ENCODE measurements around the gene ZNF223.

ZNF223 gene

DNA sequence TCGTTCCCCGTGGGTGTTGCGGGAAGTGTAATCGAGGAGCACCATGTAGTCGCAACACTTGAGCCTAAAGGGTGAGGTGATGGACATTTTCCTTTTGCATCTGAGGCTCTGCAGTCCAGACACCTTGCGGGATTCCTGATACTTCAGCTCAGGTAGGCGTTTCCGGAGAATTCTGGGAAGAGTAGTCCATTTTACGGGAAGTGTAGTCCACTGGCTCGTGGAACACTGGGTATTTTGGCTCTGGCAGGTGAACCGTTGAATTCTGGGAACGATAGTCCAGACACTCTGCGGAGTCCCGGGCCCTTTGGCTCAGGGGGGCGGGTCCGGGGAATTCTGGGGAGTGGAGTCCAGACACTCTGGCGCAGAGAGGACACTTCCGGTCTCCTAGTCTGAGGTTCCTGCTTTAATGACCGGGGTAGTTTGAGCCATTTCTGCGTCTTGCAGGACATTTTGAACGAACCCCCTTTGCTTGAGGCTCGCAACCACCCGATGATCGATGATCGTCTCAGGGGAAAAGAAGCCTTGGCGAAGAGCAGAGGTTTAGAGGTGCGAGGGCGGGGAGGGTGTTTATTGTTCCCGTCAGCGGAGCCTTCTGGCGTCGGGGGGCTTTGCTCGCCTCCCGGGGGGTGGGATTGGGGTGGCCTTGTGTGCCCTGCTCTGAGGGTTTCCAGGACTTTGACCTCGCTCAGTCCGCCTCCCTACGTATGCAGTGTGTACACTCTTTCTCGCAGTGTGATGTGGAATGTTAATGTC lies at the start of gene ZNF223:
ZNF223 (plus strand) TSS at position 387 of the 753 bp plus-strand sequence. CDS start 3,141 bp downstream, outside the sequence.
- peak; percentile 98 for DNase-seq

DNA sequence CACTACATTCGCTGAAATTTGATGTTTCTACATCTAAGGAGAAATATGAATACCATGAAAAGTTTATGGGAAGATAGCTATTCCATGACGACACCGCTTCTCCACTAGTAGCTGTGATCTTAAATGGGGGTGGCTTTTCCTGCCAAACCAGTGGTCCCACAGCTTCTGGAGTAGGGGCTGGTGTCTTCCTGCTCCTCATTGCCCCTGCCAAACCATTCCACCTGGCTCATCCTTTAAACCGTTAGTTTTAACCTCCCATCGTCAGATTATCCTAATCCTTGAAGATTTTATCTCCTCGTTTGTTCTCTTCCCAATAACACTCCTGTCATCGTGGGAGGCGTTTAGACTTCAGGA lies 49.6 kb upstream of the ZNF223 start:
- DNase-seq: no peak

DNA sequence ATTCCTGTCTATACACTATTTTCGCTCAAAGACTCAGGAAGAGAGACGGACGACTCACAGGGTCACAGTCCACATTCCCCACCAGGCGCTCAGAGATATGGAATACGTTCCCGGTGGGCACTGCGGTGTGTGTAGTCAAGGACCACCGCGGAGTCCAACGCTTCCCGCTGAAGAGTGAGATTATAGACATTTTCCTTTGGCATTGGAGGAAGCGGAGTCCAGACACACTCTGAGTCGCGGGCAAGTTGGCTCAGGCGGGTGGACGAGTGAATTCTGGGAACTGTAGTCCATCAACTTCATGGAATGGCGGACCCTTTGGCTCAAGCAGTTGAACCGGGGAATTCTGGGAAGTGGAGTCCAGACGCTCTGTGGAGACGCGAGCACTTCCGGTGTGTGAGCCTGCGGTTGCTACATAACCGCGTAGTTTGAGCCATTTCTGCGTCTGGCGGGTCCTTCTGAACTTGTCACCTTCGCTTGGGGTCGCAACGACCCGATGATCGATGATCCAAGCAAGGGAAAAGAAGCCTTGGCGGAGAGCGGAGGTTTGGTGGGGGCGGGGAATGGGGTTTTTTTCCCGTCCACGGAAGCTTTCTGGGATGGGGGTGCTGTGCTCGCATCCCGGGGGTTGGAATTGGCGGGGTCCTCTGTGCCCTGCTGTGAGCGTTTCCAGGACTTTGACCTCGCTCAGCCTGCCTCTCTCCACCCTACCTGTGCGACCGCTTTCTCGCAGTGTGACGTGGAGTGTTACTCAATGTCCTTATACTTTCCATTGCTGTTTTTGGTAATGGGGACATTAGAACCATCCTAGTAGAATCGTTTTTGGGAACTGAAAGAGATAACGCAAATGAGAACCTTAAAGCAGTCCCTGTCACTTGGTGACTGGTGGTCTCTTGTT lies 49.0 kb upstream of the ZNF223 start, which contains the start of gene ZNF230:
ZNF230 (plus strand) TSS at position 392 of the 895 bp plus-strand sequence. CDS start 4,122 bp downstream, outside the sequence.
- DNase-seq: peak; percentile 96

DNA sequence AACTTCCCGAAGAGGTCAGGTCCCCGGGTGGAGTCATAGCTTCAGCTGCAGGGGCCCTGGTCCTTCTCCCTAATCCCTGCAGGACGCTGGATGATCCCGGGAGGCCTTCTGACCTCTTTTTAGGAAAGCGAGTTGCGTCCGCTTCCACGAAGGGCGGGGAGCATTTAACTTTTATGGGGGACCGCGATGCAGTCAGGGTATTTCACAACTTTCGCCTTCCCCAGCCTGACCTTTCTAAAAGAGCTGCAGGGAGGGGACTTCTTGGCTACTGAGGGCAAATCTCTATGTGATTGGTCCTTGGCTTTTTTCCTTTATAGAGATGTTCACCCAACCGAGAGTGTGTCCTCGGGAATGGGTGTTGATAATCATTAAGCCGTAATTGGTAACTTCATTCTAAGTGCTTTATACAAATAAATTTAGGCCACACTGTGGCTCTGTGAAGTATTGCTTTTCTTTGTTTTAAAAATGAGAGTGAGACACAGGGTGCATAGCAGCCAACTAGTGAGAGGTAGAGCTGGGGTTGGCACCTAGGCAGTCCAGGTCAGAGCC lies 48.3 kb upstream of the ZNF223 start:
- DNase-seq: no peak

DNA sequence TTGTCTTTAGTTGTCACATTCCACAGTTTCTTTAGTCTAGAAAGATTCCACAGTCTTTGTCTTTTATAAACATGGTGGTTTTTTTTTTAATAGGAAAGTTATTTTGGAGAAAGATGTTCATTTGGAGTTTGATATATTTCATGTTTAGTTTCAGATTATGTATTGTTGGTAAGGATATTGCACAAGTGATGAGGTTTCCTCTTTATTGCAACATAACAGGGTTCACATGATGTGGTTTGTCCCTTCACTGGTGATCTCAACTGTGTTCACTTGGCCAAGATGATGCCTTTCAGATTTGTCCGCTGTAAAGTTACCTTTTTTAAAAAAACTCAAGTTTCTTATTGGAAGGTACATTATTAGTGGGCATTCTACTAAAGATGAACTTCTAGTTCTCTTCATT lies 45.9 kb upstream of the ZNF223 start:
- no peak for DNase-seq

DNA sequence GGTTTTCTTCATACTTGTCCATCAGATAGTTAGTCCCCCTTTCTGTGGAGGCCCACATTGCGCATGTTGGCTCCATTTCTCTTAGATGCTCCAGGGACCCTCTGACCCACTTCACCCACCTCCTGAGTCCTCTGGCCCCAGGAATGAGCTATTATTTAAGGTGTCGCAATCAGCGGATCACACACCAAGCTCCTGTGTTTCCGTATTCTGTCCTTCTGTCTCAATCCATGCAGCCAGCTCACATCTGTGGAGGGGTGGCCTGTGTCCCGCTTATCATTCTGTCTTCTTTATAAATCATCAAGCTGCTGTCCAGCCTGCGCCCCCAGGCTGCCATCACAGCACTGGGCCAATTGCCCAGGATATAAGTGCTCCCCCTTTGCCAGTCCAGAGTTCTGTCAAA lies 44.4 kb upstream of the ZNF223 start:
- DNase-seq: no peak

DNA sequence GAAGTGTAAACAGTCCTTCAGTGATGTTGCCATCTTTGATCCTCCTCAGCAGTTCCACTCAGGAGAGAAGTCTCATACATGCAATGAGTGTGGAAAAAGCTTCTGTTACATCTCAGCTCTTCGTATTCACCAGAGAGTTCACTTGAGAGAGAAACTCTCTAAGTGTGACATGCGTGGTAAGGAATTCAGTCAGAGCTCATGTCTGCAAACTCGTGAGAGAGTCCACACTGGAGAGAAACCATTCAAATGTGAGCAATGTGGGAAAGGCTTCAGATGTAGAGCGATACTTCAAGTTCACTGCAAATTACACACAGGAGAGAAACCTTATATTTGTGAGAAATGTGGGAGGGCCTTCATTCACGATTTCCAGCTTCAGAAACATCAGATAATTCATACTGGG lies 41.4 kb upstream of the ZNF223 start:
- no peak for DNase-seq

DNA sequence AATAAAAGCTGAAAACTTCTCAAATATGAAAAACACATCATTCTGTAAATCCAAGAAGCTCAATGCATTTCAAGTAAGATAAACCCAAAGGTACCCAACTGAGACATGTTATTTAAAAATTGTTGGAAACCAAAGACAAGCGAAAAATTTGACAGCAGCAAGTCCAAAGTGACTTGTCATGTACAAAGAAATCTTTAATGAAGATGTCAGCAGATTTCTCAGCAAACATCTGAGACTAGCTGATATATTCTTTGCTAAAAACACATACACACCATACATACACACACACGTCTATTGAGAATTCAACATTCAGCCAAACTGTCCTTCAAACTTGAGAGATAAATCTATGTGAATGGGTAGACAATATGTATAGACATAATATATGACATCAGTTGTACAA lies 32.3 kb upstream of the ZNF223 start:
- no peak for DNase-seq

DNA sequence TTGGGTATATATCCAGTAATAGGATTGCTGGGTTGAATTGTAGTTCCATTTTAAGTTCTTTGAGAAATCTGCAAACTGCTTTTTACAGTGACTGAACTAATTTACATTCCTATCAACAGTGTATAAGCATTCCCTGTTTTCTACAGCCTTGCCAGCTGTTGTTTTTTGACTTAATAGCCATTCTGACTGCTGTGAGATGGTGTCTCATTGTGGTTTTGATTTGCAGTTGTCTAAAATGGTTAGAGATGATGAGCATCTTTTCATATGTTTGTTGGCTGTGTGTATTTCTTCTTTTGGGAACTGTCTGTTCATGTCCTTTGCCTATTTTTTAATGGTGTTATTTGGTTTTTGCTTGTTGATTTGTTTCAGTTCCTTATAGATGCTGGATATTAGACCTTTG lies 30.6 kb upstream of the ZNF223 start:
- no peak for DNase-seq

DNA sequence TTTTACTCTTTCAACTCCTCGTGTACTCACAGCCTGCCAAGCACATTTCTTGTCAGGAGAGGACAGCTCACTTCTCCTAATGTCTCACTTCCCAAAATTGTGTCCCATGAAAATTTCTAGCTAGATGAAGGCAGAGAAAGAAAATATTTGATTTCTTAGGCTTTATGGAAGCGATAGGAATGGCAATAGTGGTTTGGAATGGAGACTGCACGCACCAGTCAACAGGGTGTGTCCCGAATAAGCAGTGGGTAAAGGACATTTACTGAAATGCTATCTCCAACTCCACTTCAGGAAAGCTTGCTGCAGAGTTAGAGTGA lies 27.0 kb upstream of the ZNF223 start:
- DNase-seq: no peak

DNA sequence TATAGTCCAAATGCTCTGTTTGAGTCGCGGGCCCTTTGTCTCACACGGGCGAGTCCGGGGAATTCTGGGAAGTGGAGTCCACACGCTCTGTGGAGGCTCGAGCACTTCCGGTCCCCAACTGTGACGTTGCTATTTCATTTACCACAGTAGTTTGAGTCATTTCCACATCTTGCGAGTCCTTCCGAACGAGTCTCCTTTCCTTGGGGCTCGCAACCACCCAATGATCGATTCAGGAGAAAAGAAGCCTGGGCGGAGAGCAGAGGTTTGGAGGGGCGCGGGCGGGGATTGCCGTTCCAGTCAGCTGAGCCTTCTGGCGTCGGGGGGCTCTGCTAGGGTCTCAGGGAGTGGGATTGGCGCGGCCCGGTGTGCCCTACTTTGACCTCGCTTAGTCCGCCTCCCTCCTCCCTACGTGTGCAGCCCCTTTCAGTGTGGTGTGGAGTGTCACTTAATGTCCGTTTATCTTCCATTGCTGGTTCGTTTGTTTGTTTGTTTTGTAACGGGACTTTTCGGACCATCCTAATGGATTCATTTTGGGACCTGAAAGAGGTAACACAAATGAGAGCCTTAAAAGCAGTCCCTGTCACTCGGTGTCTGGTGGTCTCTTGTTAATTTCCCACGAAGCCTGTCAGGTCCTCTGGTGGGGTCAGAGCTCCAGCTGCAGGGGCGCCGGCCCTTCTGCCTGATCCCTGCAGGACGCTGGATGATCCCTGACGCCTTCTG lies 26.5 kb upstream of the ZNF223 start, which contains the start of gene ZNF222:
ZNF222 (plus strand) TSS at position 163 of the 720 bp plus-strand sequence; CDS start at position 221, 58 bp downstream.
- DNase-seq: peak; percentile 59

DNA sequence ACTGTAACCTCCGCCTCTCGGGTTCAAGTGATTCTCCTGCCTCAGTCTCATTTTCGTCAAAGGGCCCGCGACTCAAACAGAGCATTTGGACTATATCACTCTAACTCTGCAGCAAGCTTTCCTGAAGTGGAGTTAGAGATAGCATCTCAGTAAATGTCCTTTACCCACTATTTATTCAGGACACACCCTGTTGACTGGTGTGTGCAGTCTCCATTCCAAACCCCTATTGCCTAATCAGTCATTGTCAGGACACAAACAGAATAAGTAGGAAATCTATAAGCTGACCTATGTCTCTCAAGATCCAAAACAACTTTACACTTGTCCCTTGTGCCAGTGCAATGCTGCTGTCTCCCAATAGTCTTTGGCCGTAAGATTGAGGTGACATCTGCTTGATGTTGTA lies 25.2 kb upstream of the ZNF223 start:
- DNase-seq: no peak

DNA sequence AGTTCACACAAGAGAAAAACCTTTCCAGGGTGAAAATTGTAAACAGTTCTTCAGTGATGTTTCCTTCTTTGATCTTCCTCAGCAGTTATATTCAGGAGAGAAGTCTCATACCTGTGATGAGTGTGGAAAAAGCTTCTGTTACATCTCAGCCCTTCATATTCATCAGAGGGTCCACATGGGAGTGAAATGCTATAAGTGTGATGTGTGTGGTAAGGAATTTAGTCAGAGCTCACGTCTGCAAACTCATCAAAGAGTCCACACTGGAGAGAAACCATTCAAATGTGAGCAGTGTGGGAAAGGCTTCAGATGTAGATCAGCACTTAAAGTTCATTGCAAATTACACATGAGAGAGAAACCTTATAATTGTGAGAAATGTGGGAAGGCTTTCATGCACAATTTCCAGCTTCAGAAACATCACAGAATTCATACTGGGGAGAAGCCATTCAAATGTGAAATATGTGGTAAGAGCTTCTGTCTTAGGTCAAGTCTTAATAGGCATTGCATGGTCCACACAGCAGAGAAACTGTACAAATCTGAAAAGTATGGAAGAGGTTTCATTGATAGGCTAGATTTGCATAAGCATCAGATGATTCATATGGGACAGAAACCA lies 19.7 kb upstream of the ZNF223 start:
- DNase-seq: no peak

DNA sequence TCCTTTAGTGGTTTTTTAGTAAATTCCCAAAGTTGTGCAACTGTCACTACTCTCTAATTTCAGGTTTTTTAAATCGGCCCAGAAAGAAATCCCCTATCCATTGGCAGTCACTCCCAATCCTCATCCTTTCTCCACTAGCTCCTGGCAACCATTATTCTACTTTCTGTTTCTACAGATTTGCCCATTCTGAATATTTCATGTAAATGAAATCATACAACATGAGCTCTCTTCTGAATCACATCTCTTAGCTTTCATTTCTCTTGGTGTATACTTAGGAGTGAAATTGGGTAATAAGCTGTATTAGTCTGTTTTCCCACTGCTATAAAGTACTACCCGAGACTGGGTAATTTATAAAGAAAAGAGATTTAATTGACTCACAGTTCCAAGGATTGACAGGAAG lies 9.7 kb upstream of the ZNF223 start:
- no peak for DNase-seq

DNA sequence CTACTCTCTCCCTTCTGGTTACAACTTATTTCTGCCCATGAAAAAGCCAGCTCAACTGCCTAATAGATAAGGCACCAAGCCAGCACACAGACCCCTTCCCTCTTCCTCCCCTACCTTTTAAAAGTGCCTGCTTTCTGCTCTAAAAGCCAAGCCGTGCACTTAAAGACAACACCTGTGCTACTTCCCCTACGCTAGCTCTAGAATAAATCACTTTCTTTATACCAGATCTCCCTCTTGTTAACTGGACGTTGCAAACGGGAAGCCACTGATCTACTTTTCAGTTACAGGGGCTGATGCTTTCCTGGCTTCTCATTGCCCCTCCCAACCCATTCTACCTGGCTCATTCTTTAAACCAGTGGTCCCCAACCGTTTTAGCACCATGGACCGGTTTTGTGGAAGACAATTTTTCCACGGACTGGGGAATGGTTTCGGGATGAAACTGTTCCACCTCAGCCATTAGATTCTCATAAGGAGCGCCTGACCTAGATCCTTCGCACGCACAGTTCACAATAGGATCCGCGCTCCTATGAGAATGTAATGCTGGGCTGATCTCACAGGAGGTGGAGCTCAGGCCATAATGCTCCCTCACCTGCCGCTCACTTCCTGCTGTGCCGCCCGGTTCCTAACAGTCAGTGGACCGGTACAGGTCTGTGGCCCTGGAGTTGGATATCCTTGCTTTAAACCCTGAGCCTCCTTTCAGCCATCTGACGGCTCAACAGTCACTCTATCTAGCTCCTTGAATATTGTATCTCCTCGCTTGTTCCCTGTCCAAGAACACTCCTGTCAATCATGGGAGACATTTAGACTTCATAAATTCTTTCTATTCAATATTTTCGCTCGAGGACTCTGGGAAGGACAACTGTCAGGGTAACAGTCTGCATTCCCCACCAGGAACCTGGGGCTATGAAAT lies 841 bp upstream of the ZNF223 start:
- peak; percentile 82 for DNase-seq

DNA sequence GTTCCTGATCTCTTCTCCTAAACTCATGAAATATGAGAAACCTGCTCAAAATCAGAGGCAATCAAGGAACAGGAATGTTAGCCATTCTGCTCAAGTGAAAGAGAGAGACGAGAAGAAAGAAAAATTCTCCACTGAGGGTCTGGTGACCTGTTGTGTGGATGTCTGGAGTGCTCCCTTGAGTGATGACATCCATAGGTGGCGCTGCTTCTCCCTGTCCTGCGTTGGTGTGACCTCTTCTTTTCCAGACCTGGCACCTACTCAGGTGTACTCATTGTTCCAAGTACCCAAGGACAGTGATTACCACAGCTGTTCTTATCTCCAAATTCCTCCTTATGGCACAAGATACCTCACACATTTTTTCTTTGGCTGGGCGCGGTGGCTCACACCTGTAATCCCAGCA lies 4.0 kb downstream of the ZNF223 start:
- DNase-seq: no peak

DNA sequence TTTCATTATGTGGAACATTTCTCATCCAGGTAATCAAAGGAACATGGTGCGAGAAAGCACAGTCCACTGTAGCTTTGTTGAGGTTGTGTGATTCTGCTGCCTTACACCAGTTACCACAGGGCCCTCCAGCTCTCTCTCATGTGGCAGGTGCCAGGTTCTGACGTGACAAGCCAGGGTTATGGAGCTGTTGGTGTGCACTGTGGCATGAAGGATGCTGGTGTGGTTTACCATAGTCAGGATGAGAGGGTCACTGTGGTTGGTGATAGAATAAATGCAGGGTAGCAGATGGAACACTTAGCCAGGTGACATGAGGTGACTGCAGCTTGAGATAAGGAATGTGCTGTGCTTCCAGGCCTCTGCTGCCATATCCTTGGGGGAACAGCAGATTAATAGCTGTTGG lies 7.4 kb downstream of the ZNF223 start:
- DNase-seq: no peak

DNA sequence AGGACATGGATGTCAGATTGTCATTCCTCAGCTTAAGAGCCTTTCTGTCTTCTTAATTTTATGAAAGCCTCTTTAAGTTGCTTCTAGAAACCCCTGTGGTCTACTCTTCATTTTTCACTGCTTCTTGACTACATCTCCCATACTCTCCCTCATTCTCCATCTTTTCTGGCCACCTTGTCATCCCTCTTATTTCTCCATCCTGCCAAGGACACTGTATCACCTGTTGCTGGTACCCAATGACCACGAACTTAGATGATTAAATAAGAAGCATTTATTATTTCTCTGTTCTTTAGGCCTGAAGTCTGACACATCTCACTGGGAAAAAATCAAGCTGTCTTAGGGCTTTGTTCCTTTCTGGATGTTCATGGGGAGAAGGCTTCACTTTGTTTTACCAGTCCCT lies 9.2 kb downstream of the ZNF223 start:
- no peak for DNase-seq

DNA sequence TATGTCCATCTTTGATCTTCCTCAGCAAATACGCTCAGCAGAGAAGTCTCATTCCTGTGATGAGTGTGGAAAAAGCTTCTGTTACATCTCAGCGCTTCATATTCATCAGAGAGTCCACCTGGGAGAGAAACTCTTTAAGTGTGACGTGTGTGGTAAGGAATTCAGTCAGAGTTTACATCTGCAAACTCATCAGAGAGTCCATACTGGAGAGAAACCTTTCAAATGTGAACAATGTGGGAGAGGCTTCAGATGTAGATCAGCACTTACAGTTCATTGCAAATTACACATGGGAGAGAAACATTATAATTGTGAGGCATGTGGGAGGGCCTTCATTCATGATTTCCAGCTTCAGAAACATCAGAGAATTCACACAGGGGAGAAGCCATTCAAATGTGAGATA lies 14.5 kb downstream of the ZNF223 start:
- no peak for DNase-seq

DNA sequence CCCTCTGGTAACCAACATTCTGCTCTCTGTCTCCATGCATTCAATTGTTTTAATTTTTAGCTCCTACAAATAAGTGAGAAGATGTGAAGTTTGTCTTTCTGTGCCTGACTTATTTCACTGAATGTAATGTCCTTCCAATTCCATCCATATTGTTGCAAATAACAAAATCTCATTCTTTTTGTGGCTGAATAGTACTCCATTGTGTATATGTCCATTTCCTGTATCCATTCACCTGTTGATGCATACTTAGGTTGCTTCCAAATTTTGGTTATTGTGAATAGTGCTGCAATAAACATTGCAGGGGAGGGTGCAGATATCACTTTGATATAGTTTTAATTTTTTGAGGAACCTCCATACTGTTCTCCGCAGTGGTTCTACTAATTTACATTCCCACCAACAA lies 17.6 kb downstream of the ZNF223 start:
- no peak for DNase-seq

DNA sequence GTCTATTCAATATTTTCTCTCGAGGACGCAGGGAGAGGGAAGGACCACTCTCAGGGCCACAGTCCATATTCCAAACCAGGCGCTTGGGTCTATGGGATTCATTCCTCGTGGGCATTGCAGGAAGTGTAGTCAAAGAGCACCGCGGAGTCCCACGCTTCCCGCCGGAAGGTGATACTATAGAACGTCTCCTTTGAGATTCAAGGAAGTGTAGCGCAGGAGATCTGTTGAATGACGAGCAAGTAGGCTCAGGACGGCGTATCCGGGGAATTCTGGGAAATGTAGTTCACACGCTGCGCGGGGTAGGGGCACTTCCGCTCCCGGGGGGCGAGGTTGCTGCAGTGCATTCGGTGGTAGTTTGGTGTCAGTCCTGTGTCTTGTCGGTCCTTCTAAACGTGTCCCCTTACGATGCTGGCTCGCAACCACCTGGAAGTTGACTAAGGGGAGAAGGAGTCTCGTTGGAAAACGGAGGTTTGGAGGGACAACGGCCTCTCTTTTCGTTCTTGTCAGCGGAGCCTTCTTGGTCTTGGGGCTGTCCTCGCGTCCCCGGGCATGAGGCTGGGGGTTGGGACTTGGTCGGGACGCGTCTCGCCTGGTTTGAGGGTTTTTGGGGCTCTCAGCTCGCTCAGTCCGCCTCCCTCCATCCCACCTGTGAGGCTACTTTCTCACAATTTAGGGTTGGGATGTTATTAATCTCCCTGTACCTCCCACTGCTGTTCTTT lies 20.1 kb downstream of the ZNF223 start, which contains the start of gene ZNF284:
ZNF284 (plus strand) TSS at position 336 of the 719 bp plus-strand sequence. CDS start 4,231 bp downstream, outside the sequence.
- DNase-seq: peak; percentile 96
